Transverse colon (tissue), 4 donors: ENCODE results near the gene STK32B. TPM values are rescaled to one million over a fixed set of nuclear protein-coding genes. Genes with fewer than 3 reads are reported as not detected.

Experiments
- DNase-seq: peaks from one replicate; pipeline ENCODE4 v3.0.0-alpha.2; 2019
- H3K27ac ChIP-seq, 4 donors: fragments of 200-600 bp; sonication (generic); 2 replicates each; pipeline ENCODE4 v1.5.1; 2016 to 2018; ENCODE audit warnings: inconsistent platforms in 4 of 4
- H3K27me3 ChIP-seq: fragments of 200-600 bp; sonication (generic); 2 replicates; pipeline ENCODE4 v1.5.1; 2017; ENCODE audit warnings: inconsistent platforms
- H3K36me3 ChIP-seq, 4 donors: fragments of 200-600 bp; sonication (generic); 2 replicates each; pipeline ENCODE4 v1.5.1; 2017 to 2019; ENCODE audit warnings: inconsistent platforms in 4 of 4
- H3K4me1 ChIP-seq, 4 donors: fragments of 200-600 bp; sonication (generic); 2 replicates each; pipeline ENCODE4 v1.5.1; 2017 to 2020; ENCODE audit warnings: inconsistent platforms in 4 of 4
- H3K4me3 ChIP-seq, 4 donors: fragments of 200-600 bp; sonication (generic); 1 replicate in 1 of 4; 2 replicates in 3 of 4; pipeline versions ENCODE4 v1.5.1 to v1.6.1; 2017 to 2019; ENCODE audit warnings: inconsistent platforms in 4 of 4
- H3K9me3 ChIP-seq, 2 donors: fragments of 200-600 bp; sonication (generic); 2 replicates each; pipeline ENCODE4 v1.5.1; 2017 to 2019; ENCODE audit warnings: inconsistent platforms in 2 of 2
- EP300 ChIP-seq: sonication (generic); formaldehyde crosslinking; IDR thresholded peaks from one replicate; pipeline ENCODE4 v1.6.1; 2017; ENCODE audit warnings: antibody characterized with exemption, low read depth
- POLR2A ChIP-seq: fragments of 450-650 bp; IDR thresholded peaks from one replicate; pipeline ENCODE4 v1.6.1; 2016; ENCODE audit warnings: antibody characterized with exemption, mild to moderate bottlenecking, moderate library complexity
- POLR2AphosphoS5 ChIP-seq, 3 donors: sonication (generic); formaldehyde crosslinking; IDR thresholded peaks; one replicate each; pipeline ENCODE4 v1.6.1; 2016; ENCODE audit warnings: antibody characterized with exemption in 3 of 3
- whole genome bisulfite sequencing, 2 donors: methylation state at CpG; one replicate each; pipeline ENCODE4 v1.1.5; 2018; ENCODE audit warnings: low coverage in 1 of 2; 5-methylcytosine and 5-hydroxymethylcytosine counted together
- in situ Hi-C, 4 donors: fragments of 200-750 bp; cut with MboI; loops; one replicate each; pipeline versions ENCODE4 v1.15.0 to v1.15.1; 2017; ENCODE audit warnings: low sequenced_read_pairs in 3 of 4, low pct_ligation_motif_present in 1 of 4, low pct_unique_long_range_greater_than_20kb in 1 of 4
- intact Hi-C: fragments of 100-400 bp; cut with DNase I; formaldehyde crosslinking; loops from one replicate; pipeline ENCODE4 v1.15.1; 2023; ENCODE audit warnings: low total_unique reads
- total RNA-seq, 4 donors: library from RNA; depleted of rRNA; stranded (reverse); fragments of >200 nt; gene quantifications; one replicate each; pipeline ENCODE4 v1.1.0, GENCODE V29; 2016
- TF ChIP-seq, protein P1 (sequence below), 5 experiments: fragments of 200-600 bp in 3 of 5; fragments of 450-650 bp in 2 of 5; sonication (generic) in 3 of 5; IDR thresholded peaks; 1 replicate in 2 of 5; 2 replicates in 3 of 5; pipeline ENCODE4 v1.5.1; 2016 to 2017; ENCODE audit warnings: antibody characterized with exemption in 5 of 5, inconsistent platforms in 3 of 5, mild to moderate bottlenecking in 2 of 5, moderate library complexity in 1 of 5

STK32B gene
- total RNA-seq, 4 donors from 2014 or later = 0.37 to 1.1 (median 0.64) TPM

DNA sequence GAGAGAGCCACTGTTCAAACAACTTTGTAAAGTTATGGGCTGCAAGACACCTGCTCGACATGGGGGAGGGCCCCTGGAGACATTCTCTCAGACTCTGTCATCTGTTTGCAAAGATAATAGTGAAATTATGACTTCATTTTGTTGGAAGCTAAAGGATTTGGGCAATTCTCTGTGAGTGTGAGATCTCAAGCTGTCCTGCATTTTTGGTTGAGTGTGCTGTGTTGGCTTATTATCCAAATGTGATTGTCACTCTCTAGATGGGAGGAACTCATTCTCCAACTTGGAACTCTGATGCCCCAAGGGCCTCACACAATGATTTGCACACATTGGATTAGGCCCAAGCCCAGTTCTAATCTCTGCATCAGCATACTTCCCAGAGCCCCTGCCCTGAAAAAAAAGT lies 63.7 kb downstream of the STK32B start:
- H3K9me3 ChIP-seq = no peaks in the 10 kb centered on the region
- intact Hi-C loops = loop anchor here (5.0 kb wide), 1 partner anchor 1663 kb away; no protein-coding TSS in a partner anchor
- no peak overlapping the region for H3K4me3 ChIP-seq
- no peaks in the 10 kb centered on the region for H3K27me3 ChIP-seq
- no peaks in the 10 kb centered on the region for H3K36me3 ChIP-seq
- no peaks in the 10 kb centered on the region for H3K4me1 ChIP-seq
- in situ Hi-C loops = no loop called here
- TF ChIP-seq, protein P1, sequence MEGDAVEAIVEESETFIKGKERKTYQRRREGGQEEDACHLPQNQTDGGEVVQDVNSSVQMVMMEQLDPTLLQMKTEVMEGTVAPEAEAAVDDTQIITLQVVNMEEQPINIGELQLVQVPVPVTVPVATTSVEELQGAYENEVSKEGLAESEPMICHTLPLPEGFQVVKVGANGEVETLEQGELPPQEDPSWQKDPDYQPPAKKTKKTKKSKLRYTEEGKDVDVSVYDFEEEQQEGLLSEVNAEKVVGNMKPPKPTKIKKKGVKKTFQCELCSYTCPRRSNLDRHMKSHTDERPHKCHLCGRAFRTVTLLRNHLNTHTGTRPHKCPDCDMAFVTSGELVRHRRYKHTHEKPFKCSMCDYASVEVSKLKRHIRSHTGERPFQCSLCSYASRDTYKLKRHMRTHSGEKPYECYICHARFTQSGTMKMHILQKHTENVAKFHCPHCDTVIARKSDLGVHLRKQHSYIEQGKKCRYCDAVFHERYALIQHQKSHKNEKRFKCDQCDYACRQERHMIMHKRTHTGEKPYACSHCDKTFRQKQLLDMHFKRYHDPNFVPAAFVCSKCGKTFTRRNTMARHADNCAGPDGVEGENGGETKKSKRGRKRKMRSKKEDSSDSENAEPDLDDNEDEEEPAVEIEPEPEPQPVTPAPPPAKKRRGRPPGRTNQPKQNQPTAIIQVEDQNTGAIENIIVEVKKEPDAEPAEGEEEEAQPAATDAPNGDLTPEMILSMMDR (IDR thresholded peaks at IDR 0.05) = no peak
- TF ChIP-seq POLR2A (no peak), EP300 (no peak), POLR2AphosphoS5 (IDR thresholded peaks at IDR 0.05) (no peak)
- H3K27ac ChIP-seq = no peak overlapping the region
- DNase-seq = no peak
- WGBS, 2 donors = 38% methylated on average over 1 of the region's 1 CpG; no CpG with 5 or more reads in 1 of the 2 donors

DNA sequence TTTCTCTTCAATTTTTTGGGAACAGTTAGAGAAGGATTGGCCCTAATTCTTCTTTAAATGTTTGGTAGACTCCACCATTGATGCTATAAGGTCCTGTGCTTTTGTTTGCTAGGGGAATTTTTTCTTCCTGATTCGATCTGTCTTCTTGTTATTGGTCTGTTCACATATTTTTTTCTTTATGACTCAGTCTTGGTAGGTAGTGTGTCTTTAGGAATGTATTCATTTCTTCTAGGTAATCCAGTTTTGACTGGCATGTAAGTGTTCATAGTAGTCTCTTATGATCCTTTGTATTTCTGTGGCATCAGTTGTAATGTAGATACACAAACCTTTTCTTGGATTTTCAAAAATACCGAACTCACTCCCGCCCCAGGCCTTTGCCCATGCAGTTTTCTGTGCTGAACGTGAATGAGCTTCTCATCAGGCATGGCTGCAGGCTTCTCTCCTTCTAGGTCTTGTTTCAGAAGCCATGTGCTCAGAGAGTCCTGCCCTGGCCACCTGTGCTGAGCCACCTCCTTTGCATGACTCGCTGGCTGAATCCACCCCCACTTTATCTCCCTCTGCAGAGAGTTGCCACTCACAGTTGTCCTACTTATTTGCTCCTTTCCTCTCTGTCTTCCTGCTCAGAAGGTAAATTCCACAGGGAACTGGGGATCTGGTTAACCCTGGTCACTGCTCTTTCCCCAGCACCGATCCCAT lies 67.0 kb downstream of the STK32B start:
- in situ Hi-C loops = no loop called here
- H3K27me3 ChIP-seq = no peaks in the 10 kb centered on the region
- no peaks in the 10 kb centered on the region for H3K9me3 ChIP-seq
- H3K27ac ChIP-seq = no peak overlapping the region
- no peak overlapping the region for H3K4me3 ChIP-seq
- H3K4me1 ChIP-seq = no peaks in the 10 kb centered on the region
- DNase-seq = no peak
- TF ChIP-seq POLR2A (no peak), POLR2AphosphoS5 (IDR thresholded peaks at IDR 0.05) (no peak)
- TF ChIP-seq, protein P1 (IDR thresholded peaks at IDR 0.05) = no peak
- intact Hi-C loops = no loop called here
- no peaks in the 10 kb centered on the region for H3K36me3 ChIP-seq
- WGBS, 2 donors = 80 to 83% methylated on average over 2 to 6 of the region's 6 CpGs

- intact Hi-C loops (no loop called here), in situ Hi-C loops (no loop called here)
- H3K27me3 ChIP-seq = no peaks in the 10 kb centered on the region
- TF ChIP-seq POLR2A (no peak), EP300 (no peak), POLR2AphosphoS5 (IDR thresholded peaks at IDR 0.05) (no peak)
- TF ChIP-seq, protein P1 (IDR thresholded peaks at IDR 0.05) = no peak
- no peaks in the 10 kb centered on the region for H3K9me3 ChIP-seq
- H3K27ac ChIP-seq = no peak overlapping the region
- H3K4me1 ChIP-seq = no peaks in the 10 kb centered on the region
- WGBS, 2 donors = 67 to 71% methylated on average over 5 to 11 of the region's 11 CpGs
- H3K4me3 ChIP-seq = no peak overlapping the region
- no peaks in the 10 kb centered on the region for H3K36me3 ChIP-seq
- DNase-seq = no peak
Observed at GRCh38 chr4:5118994-5119835, 67.9 kb downstream of the STK32B start.

GRCh38 chr4:5120067-5120466 lies 68.8 kb downstream of the STK32B start:
- H3K4me1 ChIP-seq = no peaks in the 10 kb centered on the region
- H3K9me3 ChIP-seq = no peaks in the 10 kb centered on the region
- H3K4me3 ChIP-seq = no peak overlapping the region
- intact Hi-C loops (no loop called here), in situ Hi-C loops (no loop called here)
- WGBS, 2 donors = 80 to 92% methylated on average over 10 of the region's 10 CpGs
- H3K36me3 ChIP-seq = no peaks in the 10 kb centered on the region
- DNase-seq = no peak
- TF ChIP-seq, protein P1 (IDR thresholded peaks at IDR 0.05) = no peak
- TF ChIP-seq POLR2A (no peak), EP300 (no peak), POLR2AphosphoS5 (IDR thresholded peaks at IDR 0.05) (no peak)
- H3K27ac ChIP-seq = no peak overlapping the region
- H3K27me3 ChIP-seq = no peaks in the 10 kb centered on the region
